GM23338 (cell line): Measurements from ENCODE around the gene USP48.

ENCODE experiments used
- CREB1 ChIP-seq: fragments of 250-450 bp; sonication (Bioruptor Pico); IDR thresholded peaks from 2 replicates; pipeline ENCODE4 v1.5.0; 2020; ENCODE audit warnings: low read depth, mild to moderate bottlenecking, moderate library complexity
- CTCF ChIP-seq, 2 experiments: fragments of 200-600 bp in 1 of 2; sonication (generic) in 1 of 2; conservative IDR thresholded peaks; 2 replicates each; pipeline versions ENCODE4 v1.5.1 to v1.6.1; 2016 to 2017; ENCODE audit warnings: antibody characterized with exemption in 2 of 2, low read depth in 2 of 2, mild to moderate bottlenecking in 2 of 2, moderate library complexity in 1 of 2

GRCh38 chr1:21652101-21652936 is 130.6 kb downstream of the USP48 start:
- TF ChIP-seq CTCF (conservative IDR thresholded peaks at IDR 0.05; ENCODE audit: low read depth in 2 of 2): no peak
- TF ChIP-seq CREB1: no peak
